GM10847 (cell line): ENCODE results near the gene NUDT22.
A peak's percentile ranks its signal among the peaks of the same experiment; 100 is the strongest.

Experiments
- POLR2A ChIP-seq: IDR thresholded peaks from 2 replicates; pipeline ENCODE4 v1.6.1; 2011; ENCODE audit not compliant: insufficient read length; ENCODE audit errors: extremely low read depth

Gene NUDT22

GRCh38 chr11:64251016-64251752, 25.1 kb downstream of the NUDT22 start, which contains the start of gene PLCB3:
PLCB3 (plus strand) TSS chr11:64251530; CDS start chr11:64251650, 120 bp downstream.
- TF ChIP-seq POLR2A = peak; percentile 44

GRCh38 chr11:64251753-64252002, 25.6 kb downstream of the NUDT22 start:
- TF ChIP-seq POLR2A = no peak

GRCh38 chr11:64252003-64252872, 26.2 kb downstream of the NUDT22 start:
- no peak for TF ChIP-seq POLR2A

GRCh38 chr11:64253043-64253442, 27.0 kb downstream of the NUDT22 start:
- TF ChIP-seq POLR2A = no peak

- no peak for TF ChIP-seq POLR2A
Observed at GRCh38 chr11:64253481-64253880, 27.4 kb downstream of the NUDT22 start.

- TF ChIP-seq POLR2A = no peak
Observed at GRCh38 chr11:64254326-64254725, 28.3 kb downstream of the NUDT22 start.

GRCh38 chr11:64255135-64256128, 29.4 kb downstream of the NUDT22 start:
- no peak for TF ChIP-seq POLR2A

GRCh38 chr11:64256300-64256699, 30.2 kb downstream of the NUDT22 start:
- TF ChIP-seq POLR2A = no peak

GRCh38 chr11:64258356-64258755, 32.3 kb downstream of the NUDT22 start:
- no peak for TF ChIP-seq POLR2A

- TF ChIP-seq POLR2A = no peak
Observed at GRCh38 chr11:64258946-64259532, 33.0 kb downstream of the NUDT22 start.

- TF ChIP-seq POLR2A = no peak
Observed at GRCh38 chr11:64259533-64260067, 33.5 kb downstream of the NUDT22 start.

GRCh38 chr11:64260147-64260708, 34.2 kb downstream of the NUDT22 start:
- no peak for TF ChIP-seq POLR2A

DNA sequence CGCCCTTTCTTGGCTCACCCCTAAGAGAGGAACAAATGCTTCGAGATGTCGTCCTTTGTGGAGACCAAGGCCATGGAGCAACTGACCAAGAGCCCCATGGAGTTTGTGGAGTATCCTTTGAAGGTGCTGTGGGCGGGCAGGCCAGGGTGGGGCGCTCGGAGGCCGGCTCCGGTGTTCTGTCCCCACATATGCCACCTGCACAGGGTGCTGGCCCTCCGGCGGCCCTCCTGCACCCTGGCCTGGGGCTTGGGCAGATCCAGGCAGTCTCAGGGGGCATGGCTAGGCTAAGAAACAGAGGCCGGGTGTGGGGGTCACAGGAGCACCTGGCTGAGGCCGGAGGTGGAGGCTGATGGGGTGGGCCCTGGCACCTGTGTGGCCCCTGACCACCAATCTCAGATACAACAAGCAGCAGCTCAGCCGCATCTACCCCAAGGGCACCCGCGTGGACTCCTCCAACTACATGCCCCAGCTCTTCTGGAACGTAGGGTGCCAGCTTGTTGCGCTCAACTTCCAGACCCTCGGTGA, 35.5 kb downstream of the NUDT22 start:
- TF ChIP-seq POLR2A = no peak
